ENCODE measurements around the gene PIGN.

The PIGN gene

GRCh38 chr18:62186774-62187542 lies at the start of gene PIGN, which contains the start of gene RELCH:
Gene PIGN (minus strand): TSS chr18:62187056. CDS start chr18:62161353, 25,703 bp downstream.
Gene RELCH (plus strand): TSS chr18:62187255. CDS start chr18:62187506, 251 bp downstream.
- peak; percentile 86 for DNase-seq

- no peak for DNase-seq
Observed at GRCh38 chr18:62236252-62236651, 49.4 kb upstream of the PIGN start.

- no peak for DNase-seq
Observed at GRCh38 chr18:62226047-62226446, 39.2 kb upstream of the PIGN start.

- no peak for DNase-seq
Observed at GRCh38 chr18:62224229-62224628, 37.4 kb upstream of the PIGN start.

- DNase-seq: no peak
Observed at GRCh38 chr18:62214790-62215189, 27.9 kb upstream of the PIGN start.

GRCh38 chr18:62211325-62211828 lies 24.5 kb upstream of the PIGN start:
- DNase-seq: no peak

- no peak for DNase-seq
Observed at GRCh38 chr18:62210138-62210537, 23.3 kb upstream of the PIGN start.

GRCh38 chr18:62209046-62209445 lies 22.2 kb upstream of the PIGN start:
- no peak for DNase-seq

GRCh38 chr18:62206593-62206992 lies 19.7 kb upstream of the PIGN start:
- DNase-seq: no peak

GRCh38 chr18:62205824-62206223 lies 19.0 kb upstream of the PIGN start:
- no peak for DNase-seq

GRCh38 chr18:62201870-62202269 lies 15.0 kb upstream of the PIGN start:
- DNase-seq: no peak

GRCh38 chr18:62200121-62200914 lies 13.5 kb upstream of the PIGN start:
- DNase-seq: no peak

GRCh38 chr18:62199629-62200028 lies 12.8 kb upstream of the PIGN start:
- DNase-seq: no peak

GRCh38 chr18:62198259-62198658 lies 11.4 kb upstream of the PIGN start:
- DNase-seq: no peak

GRCh38 chr18:62196980-62197379 lies 10.1 kb upstream of the PIGN start:
- DNase-seq: no peak

- DNase-seq: no peak
Observed at GRCh38 chr18:62196079-62196478, 9.2 kb upstream of the PIGN start.

GRCh38 chr18:62189208-62189607 lies 2.4 kb upstream of the PIGN start:
- no peak for DNase-seq

GRCh38 chr18:62187543-62188510 lies 971 bp upstream of the PIGN start:
- DNase-seq: peak; percentile 12

- DNase-seq: no peak
Observed at GRCh38 chr18:62186499-62186773, 420 bp downstream of the PIGN start.

GRCh38 chr18:62183578-62184195 lies 3.2 kb downstream of the PIGN start:
- DNase-seq: peak; percentile 5

GRCh38 chr18:62182220-62182619 lies 4.6 kb downstream of the PIGN start:
- no peak for DNase-seq

- DNase-seq: no peak
Observed at GRCh38 chr18:62179213-62179612, 7.6 kb downstream of the PIGN start.

Data from stimulated activated CD4-positive, alpha-beta T cell treated with anti-CD3 and anti-CD28 coated beads, Interleukin-4, amount 100 ng/mL, for 1 hour (primary cell).